H9 (cell line): ENCODE data around the gene RGS5. TPM values are rescaled to one million over a fixed set of nuclear protein-coding genes. Genes with fewer than 3 reads are reported as not detected.

Source experiments
- DNase-seq: peaks from one replicate; pipeline ENCODE4 v3.0.0-alpha.2; 2017
- H2AFZ ChIP-seq: one replicate; pipeline ENCODE4 v1.6.1; 2013; ENCODE audit warnings: mild to moderate bottlenecking, low read length, control low read depth, moderate library complexity
- H2AK5ac ChIP-seq: 2 replicates; pipeline ENCODE4 v1.6.1; 2013; ENCODE audit warnings: low read length, control low read depth, mixed read lengths; ENCODE audit not compliant: insufficient read length
- H2BK120ac ChIP-seq: one replicate; pipeline ENCODE4 v1.6.1; 2013; ENCODE audit warnings: low read depth, mild to moderate bottlenecking, low read length, control low read depth, inconsistent platforms; ENCODE audit not compliant: poor library complexity, severe bottlenecking
- H2BK12ac ChIP-seq: 2 replicates; pipeline ENCODE4 v1.6.1; 2013; ENCODE audit warnings: low read length, control low read depth, mixed read lengths, low read depth; ENCODE audit not compliant: insufficient read length
- H2BK15ac ChIP-seq: 2 replicates; pipeline ENCODE4 v1.6.1; 2013; ENCODE audit warnings: low read depth, low read length, control low read depth
- H2BK20ac ChIP-seq: one replicate; pipeline ENCODE4 v1.6.1; 2013; ENCODE audit warnings: low read depth, mild to moderate bottlenecking, low read length, control low read depth, inconsistent platforms; ENCODE audit not compliant: poor library complexity, severe bottlenecking
- H2BK5ac ChIP-seq: 2 replicates; pipeline ENCODE4 v1.6.1; 2013; ENCODE audit warnings: low read length, control low read depth, mixed read lengths; ENCODE audit not compliant: insufficient read length
- H3K14ac ChIP-seq: 2 replicates; pipeline ENCODE4 v1.6.1; 2013; ENCODE audit warnings: low read length, control low read depth; ENCODE audit not compliant: insufficient read depth
- H3K18ac ChIP-seq: 2 replicates; pipeline ENCODE4 v1.6.1; 2013; ENCODE audit warnings: low read depth, mild to moderate bottlenecking, mixed read lengths, low read length, control low read depth; ENCODE audit not compliant: insufficient read length
- H3K23ac ChIP-seq: 2 replicates; pipeline ENCODE4 v1.6.1; 2013; ENCODE audit warnings: low read length, control low read depth, mixed read lengths, low read depth; ENCODE audit not compliant: insufficient read length
- H3K23me2 ChIP-seq: 2 replicates; pipeline ENCODE4 v1.6.1; 2013; ENCODE audit warnings: low read depth, mild to moderate bottlenecking, mixed read lengths, low read length, control low read depth; ENCODE audit not compliant: insufficient read length, poor library complexity, severe bottlenecking
- H3K27ac ChIP-seq: 2 replicates; pipeline ENCODE4 v1.5.1; 2013; ENCODE audit warnings: low read length, control low read depth, mixed read lengths, low read depth; ENCODE audit not compliant: insufficient read length
- H3K27me3 ChIP-seq: 2 replicates; pipeline ENCODE4 v1.6.1; 2013; ENCODE audit warnings: low read length, control low read depth, inconsistent platforms; ENCODE audit not compliant: insufficient read depth
- H3K4ac ChIP-seq: 2 replicates; pipeline ENCODE4 v1.6.1; 2013; ENCODE audit warnings: low read depth, mild to moderate bottlenecking, control low read depth, inconsistent platforms, low read length, moderate library complexity
- H3K4me1 ChIP-seq: 2 replicates; pipeline ENCODE4 v1.6.1; 2013; ENCODE audit warnings: low read length, control low read depth, inconsistent platforms; ENCODE audit not compliant: insufficient read depth
- H3K4me2 ChIP-seq: 2 replicates; pipeline ENCODE4 v1.6.1; 2013; ENCODE audit warnings: low read length, control low read depth, mixed read lengths; ENCODE audit not compliant: insufficient read length, insufficient read depth
- H3K56ac ChIP-seq: 2 replicates; pipeline ENCODE4 v1.6.1; 2013; ENCODE audit warnings: low read depth, mild to moderate bottlenecking, mixed read lengths, low read length, control low read depth; ENCODE audit not compliant: insufficient read length
- H3K79me1 ChIP-seq: 2 replicates; pipeline ENCODE4 v1.6.1; 2013; ENCODE audit warnings: low read depth, mild to moderate bottlenecking, moderate library complexity, low read length, control low read depth, inconsistent platforms; ENCODE audit not compliant: insufficient read depth, poor library complexity, severe bottlenecking
- H3K79me2 ChIP-seq: 2 replicates; pipeline ENCODE4 v1.6.1; 2013; ENCODE audit warnings: low read length, control low read depth, inconsistent platforms; ENCODE audit not compliant: insufficient read depth
- H3K9ac ChIP-seq: 2 replicates; pipeline ENCODE4 v1.6.1; 2013; ENCODE audit warnings: low read length, control low read depth, mixed read lengths; ENCODE audit not compliant: insufficient read length; ENCODE audit errors: extremely low read depth
- H3K9me3 ChIP-seq: one replicate; pipeline ENCODE4 v1.6.1; 2013; ENCODE audit warnings: low read depth, low read length, inconsistent platforms; ENCODE audit not compliant: control insufficient read depth
- H3T11ph ChIP-seq: one replicate; pipeline ENCODE4 v1.6.1; 2013; ENCODE audit warnings: mild to moderate bottlenecking, low read length, control low read depth, inconsistent platforms
- H4K20me1 ChIP-seq: one replicate; pipeline ENCODE4 v1.6.1; 2013; ENCODE audit not compliant: control insufficient read depth, insufficient read length, insufficient read depth
- H4K5ac ChIP-seq: 2 replicates; pipeline ENCODE4 v1.6.1; 2013; ENCODE audit warnings: low read depth, mild to moderate bottlenecking, mixed read lengths, low read length, control low read depth; ENCODE audit not compliant: insufficient read length
- H4K8ac ChIP-seq: replicated peaks from 2 replicates; pipeline ENCODE4 v1.6.1; 2013; ENCODE audit warnings: low read length, control low read depth, mixed read lengths, low read depth; ENCODE audit not compliant: insufficient read length
- H4K91ac ChIP-seq: 2 replicates; pipeline ENCODE4 v1.6.1; 2013; ENCODE audit warnings: low read depth, mild to moderate bottlenecking, moderate library complexity, mixed read lengths, low read length, control low read depth; ENCODE audit not compliant: insufficient read length
- H3K27ac Mint-ChIP-seq, 3 experiments: 2 replicates in 2 of 3; 3 replicates in 1 of 3; pipeline ENCODE4 v1.8.0; 2020 to 2021; ENCODE audit warnings: mixed read lengths in 3 of 3, mild to moderate bottlenecking in 1 of 3, moderate library complexity in 1 of 3
- H3K27me3 Mint-ChIP-seq: 2 replicates; pipeline ENCODE4 v1.8.0; 2021; ENCODE audit warnings: low read depth, mild to moderate bottlenecking, moderate library complexity, mixed read lengths
- H3K36me3 Mint-ChIP-seq, 3 experiments: 2 replicates in 2 of 3; 3 replicates in 1 of 3; pipeline ENCODE4 v1.8.0; 2020 to 2021; ENCODE audit warnings: low read depth in 3 of 3, mixed read lengths in 3 of 3; ENCODE audit not compliant: insufficient read depth in 1 of 3
- H3K4me1 Mint-ChIP-seq, 2 experiments: 2 replicates each; pipeline ENCODE4 v1.8.0; 2020; ENCODE audit warnings: mixed read lengths in 2 of 2
- H3K4me3 Mint-ChIP-seq, 2 experiments: 2 replicates in 1 of 2; 3 replicates in 1 of 2; pipeline ENCODE4 v1.8.0; 2020 to 2021; ENCODE audit warnings: mild to moderate bottlenecking in 2 of 2, mixed read lengths in 2 of 2, moderate library complexity in 1 of 2
- H3K9me3 Mint-ChIP-seq, 2 experiments: 2 replicates in 1 of 2; 3 replicates in 1 of 2; pipeline ENCODE4 v1.8.0; 2020; ENCODE audit warnings: mild to moderate bottlenecking in 2 of 2, mixed read lengths in 2 of 2, moderate library complexity in 1 of 2
- WGBS: extraction: QIAGEN DNeasy Blood & Tissue Kit; methylation state at CpG from one replicate; pipeline ENCODE4 v1.1.7; 2013; ENCODE audit warnings: missing lambda C conversion rate, low lambda C conversion rate, mixed read lengths; ENCODE audit not compliant: insufficient read length; ENCODE audit errors: extremely low coverage; 5-methylcytosine and 5-hydroxymethylcytosine counted together
- total RNA-seq: library from RNA; stranded (reverse); gene quantifications from 2 replicates; pipeline ENCODE4 v1.2.1, GENCODE V29; 2021
- TF ChIP-seq, protein P1 (sequence below): fragments of 200-600 bp; sonication (generic); conservative IDR thresholded peaks from 3 replicates; pipeline ENCODE4 v1.8.0; 2021; ENCODE audit warnings: antibody characterized with exemption, mild to moderate bottlenecking

The RGS5 gene
- total RNA-seq, 1 experiment from 2014 or later = 30.1 TPM

DNA sequence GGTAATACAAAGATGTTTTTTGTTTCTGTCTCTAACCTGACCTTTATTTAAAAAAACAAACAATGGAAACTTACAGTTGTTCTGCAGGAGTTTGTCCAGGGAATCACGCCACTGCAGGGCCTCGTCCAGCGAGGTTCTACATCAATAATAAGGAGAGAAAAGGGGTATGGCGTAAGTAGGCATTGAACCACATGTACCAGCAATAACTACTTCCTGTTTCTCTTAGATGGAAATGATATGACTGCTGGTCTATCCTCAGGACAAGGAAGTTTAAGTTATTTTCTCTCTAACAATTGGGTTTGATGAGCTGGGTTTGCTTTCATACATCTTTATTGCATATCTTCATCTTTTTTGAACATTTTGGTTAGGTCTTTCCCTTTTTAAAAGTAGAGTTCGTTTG lies 40.9 kb downstream of the RGS5 start:
- Mint-ChIP-seq H3K9me3 (peaks cover 12 to 22% of the 10 kb centered on the region in 2 experiments), H3K4me3 (no peak overlapping the region), H3K36me3 (peaks cover 14 to 22% (median 21%) of the 10 kb centered on the region in 3 experiments), H3K27ac (no peak overlapping the region), H3K4me1 (peaks cover 11 to 14% of the 10 kb centered on the region in 2 experiments), H3K27me3 (no peaks in the 10 kb centered on the region; the same call in 1 of the 2 replicates)
- Histone ChIP-seq H2BK120ac (no peak overlapping the region), H4K5ac (no peak overlapping the region), H4K91ac (no peak overlapping the region), H3K4me2 (no peak overlapping the region), H4K8ac (no peak overlapping the region), H3T11ph (no peak overlapping the region), H3K27me3 (no peaks in the 10 kb centered on the region), H3K4ac (no peak overlapping the region), H2BK15ac (no peak overlapping the region), H3K18ac (no peak overlapping the region), H3K23ac (no peak overlapping the region), H2AFZ (no peak overlapping the region), H2BK5ac (no peak overlapping the region), H2BK12ac (no peak overlapping the region), H3K4me1 (no peaks in the 10 kb centered on the region; the same call in 1 of the 2 replicates), H2AK5ac (no peak overlapping the region), H4K20me1 (no peaks in the 10 kb centered on the region), H3K14ac (no peak overlapping the region), H3K9ac (no peak overlapping the region), H3K79me1 (no peaks in the 10 kb centered on the region), H3K56ac (no peak overlapping the region), H3K27ac (no peak overlapping the region), H3K79me2 (no peaks in the 10 kb centered on the region), H2BK20ac (no peak overlapping the region), H3K23me2 (no peaks in the 10 kb centered on the region), H3K9me3 (no peaks in the 10 kb centered on the region)
- TF ChIP-seq, protein P1, sequence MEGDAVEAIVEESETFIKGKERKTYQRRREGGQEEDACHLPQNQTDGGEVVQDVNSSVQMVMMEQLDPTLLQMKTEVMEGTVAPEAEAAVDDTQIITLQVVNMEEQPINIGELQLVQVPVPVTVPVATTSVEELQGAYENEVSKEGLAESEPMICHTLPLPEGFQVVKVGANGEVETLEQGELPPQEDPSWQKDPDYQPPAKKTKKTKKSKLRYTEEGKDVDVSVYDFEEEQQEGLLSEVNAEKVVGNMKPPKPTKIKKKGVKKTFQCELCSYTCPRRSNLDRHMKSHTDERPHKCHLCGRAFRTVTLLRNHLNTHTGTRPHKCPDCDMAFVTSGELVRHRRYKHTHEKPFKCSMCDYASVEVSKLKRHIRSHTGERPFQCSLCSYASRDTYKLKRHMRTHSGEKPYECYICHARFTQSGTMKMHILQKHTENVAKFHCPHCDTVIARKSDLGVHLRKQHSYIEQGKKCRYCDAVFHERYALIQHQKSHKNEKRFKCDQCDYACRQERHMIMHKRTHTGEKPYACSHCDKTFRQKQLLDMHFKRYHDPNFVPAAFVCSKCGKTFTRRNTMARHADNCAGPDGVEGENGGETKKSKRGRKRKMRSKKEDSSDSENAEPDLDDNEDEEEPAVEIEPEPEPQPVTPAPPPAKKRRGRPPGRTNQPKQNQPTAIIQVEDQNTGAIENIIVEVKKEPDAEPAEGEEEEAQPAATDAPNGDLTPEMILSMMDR = no peak
- WGBS = no CpG with 5 or more reads among the region's 5 CpGs
- no peak for DNase-seq
